Central memory CD8-positive, alpha-beta T cell (primary cell): ENCODE data around the gene AKR7A3.
"Not testable (repeated sequence)": the region's sequence is repeated elsewhere in the genome, so short reads cannot be mapped to it uniquely, and the experiment has no call there.

ENCODE experiments used
- ATAC-seq: fragments of 150-1000 bp; cut with Tn5 transposase; replicated peaks from 2 replicates; pipeline ENCODE4 v1.10.0; 2022; ENCODE audit warnings: mild to moderate bottlenecking, moderate FRiP score, moderate number of reproducible peaks; ENCODE audit not compliant: poor library complexity, severe bottlenecking; ENCODE audit errors: extremely low read depth
- DNase-seq, 2 donors: peaks; one replicate each; pipeline ENCODE4 v3.0.0; 2021; ENCODE audit warnings: low spot score in 2 of 2
- H3K27ac Mint-ChIP-seq: one replicate; pipeline ENCODE4 v1.8.0; 2022; ENCODE audit warnings: low read depth, mild to moderate bottlenecking, moderate library complexity, mixed read lengths
- H3K27me3 Mint-ChIP-seq: one replicate; pipeline ENCODE4 v1.8.0; 2022; ENCODE audit warnings: mixed read lengths
- H3K36me3 Mint-ChIP-seq: one replicate; pipeline ENCODE4 v1.8.0; 2022; ENCODE audit warnings: mild to moderate bottlenecking, moderate library complexity, mixed read lengths; ENCODE audit not compliant: insufficient read depth
- H3K4me1 Mint-ChIP-seq: one replicate; pipeline ENCODE4 v1.8.0; 2022; ENCODE audit warnings: mixed read lengths
- H3K4me3 Mint-ChIP-seq: one replicate; pipeline ENCODE4 v1.8.0; 2022; ENCODE audit warnings: mild to moderate bottlenecking, moderate library complexity, mixed read lengths
- H3K9me3 Mint-ChIP-seq: one replicate; pipeline ENCODE4 v1.8.0; 2022; ENCODE audit warnings: mixed read lengths

Gene AKR7A3

DNA sequence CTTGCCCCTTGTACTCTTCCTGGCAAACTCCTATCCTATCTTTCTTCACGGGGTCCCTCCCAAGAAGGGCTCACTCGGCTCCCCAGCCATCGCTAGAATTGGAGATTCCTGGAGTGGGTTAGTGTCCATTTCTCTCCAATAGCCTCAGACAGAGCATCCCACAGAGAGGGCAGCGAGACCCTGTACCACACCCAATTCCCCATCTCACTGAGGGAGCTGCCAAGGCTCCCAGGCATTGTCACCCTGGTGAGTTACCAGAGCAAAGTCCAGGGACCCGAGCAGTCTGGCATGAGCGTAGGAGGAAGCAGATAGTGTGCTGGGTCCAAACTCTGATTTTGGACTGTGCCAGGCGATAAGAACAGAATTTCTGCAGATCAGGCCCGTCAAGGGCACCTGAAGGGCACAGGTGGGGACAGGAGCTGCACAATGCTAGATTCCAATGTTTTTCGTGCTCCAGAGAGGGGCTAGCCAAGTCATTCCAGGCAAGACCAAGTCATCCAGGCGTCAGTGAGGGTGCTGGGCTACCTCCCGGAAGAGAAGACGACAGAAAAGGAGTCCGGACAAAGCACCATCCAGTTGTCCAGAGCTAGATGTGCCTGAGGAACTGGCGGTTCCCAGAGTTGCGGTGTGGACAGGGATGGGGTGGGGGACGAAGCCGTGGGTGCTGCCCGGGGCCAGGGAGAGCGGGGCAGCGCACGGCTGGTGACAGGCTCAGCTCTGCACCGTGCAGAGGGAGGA, 15.3 kb downstream of the AKR7A3 start:
- Mint-ChIP-seq H3K4me3 (no peak overlapping the region), H3K9me3 (no peaks in the 10 kb centered on the region), H3K27ac (no peak overlapping the region), H3K27me3 (peaks cover 14% of the 10 kb centered on the region), H3K4me1 (peaks cover 7% of the 10 kb centered on the region), H3K36me3 (peaks cover 1% of the 10 kb centered on the region)
- ATAC-seq = no peak
- DNase-seq = no peak

- ATAC-seq (no peak), DNase-seq (no peak)
- H3K27me3 Mint-ChIP-seq = peaks cover 14% of the 10 kb centered on the region
- no peak overlapping the region for H3K27ac Mint-ChIP-seq
- H3K4me1 Mint-ChIP-seq = peaks cover 7% of the 10 kb centered on the region
- no peak overlapping the region for H3K4me3 Mint-ChIP-seq
- H3K9me3 Mint-ChIP-seq = no peaks in the 10 kb centered on the region
- H3K36me3 Mint-ChIP-seq = peaks cover 1% of the 10 kb centered on the region
Observed at GRCh38 chr1:19272064-19272463, 16.5 kb downstream of the AKR7A3 start.

DNA sequence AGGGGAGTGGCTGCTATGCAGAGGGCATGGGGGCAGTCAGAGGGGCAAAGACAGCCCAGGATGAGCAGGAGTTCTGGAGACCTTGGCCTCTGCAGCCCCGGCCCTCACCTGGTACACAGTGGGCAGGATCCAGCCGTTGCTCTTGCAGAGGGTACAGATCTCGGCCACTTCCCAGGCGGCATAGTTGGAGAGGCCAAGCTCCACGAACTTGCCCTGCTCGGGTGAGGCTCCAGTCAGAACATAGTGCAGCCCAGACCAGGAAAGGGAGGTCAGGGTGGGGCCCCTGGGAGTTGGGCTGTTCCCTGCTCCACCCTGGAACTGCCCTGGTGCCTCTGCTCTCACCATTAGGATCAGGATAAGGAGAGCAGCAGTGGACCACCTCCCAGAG, 18.2 kb downstream of the AKR7A3 start:
- not testable (repeated sequence) for H3K4me1 Mint-ChIP-seq, ATAC-seq, DNase-seq, H3K9me3 Mint-ChIP-seq, H3K36me3 Mint-ChIP-seq, H3K27ac Mint-ChIP-seq, H3K4me3 Mint-ChIP-seq
- H3K27me3 Mint-ChIP-seq = peaks cover 14% of the 10 kb centered on the region

DNA sequence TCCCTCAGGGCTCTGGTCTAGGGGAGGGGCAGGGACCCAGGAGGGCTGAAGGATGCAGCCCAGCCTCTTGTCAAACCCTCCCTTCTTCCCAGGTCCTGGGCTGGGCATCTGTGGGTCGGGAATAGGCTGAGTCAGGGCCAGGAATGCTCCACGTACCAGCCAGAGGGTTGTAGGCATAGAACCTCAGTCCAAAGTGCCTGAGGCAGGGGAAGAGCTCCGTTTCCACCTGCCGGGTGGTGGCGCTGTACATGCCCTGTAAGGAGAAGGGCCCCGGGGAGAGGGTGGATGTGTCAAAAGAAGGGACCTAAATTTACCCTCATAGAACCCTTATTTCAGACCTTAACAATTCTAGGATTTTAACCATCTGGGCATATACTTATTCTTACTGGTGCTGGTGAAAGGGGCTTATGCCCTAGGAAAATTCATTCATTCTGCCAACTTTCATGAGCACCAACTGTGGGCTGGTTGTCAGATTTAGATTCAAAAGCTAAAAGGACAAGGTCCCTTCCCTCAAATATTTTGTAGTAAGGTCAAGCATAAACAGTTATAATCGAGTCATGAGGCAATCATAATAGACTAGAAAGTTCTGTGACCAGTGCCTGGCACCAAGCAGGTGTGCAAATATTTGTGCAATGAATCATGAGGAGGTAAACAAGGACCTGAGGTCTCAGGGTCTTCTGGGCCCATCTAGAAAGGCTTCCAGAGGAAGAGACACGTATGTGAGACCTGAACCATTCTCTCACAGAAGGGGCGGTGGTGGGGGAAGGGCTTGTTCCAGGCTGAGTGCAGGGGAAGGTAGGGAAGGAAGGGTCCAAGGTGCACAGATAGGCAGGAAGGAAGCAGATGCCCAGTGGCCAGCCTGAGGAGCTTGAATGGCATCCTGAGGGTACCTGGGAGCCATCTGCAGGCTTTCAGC, 18.9 kb downstream of the AKR7A3 start:
- H3K9me3 Mint-ChIP-seq, H3K4me1 Mint-ChIP-seq, H3K4me3 Mint-ChIP-seq, DNase-seq, H3K27ac Mint-ChIP-seq, H3K36me3 Mint-ChIP-seq, ATAC-seq: not testable (repeated sequence)
- peaks cover 14% of the 10 kb centered on the region for H3K27me3 Mint-ChIP-seq

DNA sequence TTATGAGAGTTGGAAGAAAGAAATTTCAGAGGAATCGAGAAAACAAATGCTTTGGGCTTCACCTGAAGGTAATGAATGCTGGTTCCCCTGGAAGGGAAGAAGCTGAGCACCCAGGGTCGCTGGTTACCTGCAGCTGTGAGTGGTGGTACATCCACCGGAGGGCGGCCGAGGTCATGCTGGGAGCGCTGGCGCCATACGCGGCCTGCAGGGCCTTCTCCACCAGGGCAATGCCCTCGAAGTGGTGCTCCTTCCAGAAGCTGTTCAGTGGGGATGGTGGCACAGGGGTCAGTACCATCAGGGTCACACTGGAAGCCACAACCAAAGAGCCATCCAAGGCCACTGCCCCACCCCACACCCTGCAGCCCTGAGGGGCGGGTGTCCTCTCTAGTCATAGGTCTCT, 20.1 kb downstream of the AKR7A3 start:
- Mint-ChIP-seq H3K9me3 (no peaks in the 10 kb centered on the region), H3K4me3 (no peak overlapping the region), H3K4me1 (peaks cover 5% of the 10 kb centered on the region), H3K27me3 (peaks cover 11% of the 10 kb centered on the region), H3K27ac (no peak overlapping the region), H3K36me3 (no peaks in the 10 kb centered on the region)
- DNase-seq = no peak
- no peak for ATAC-seq

DNA sequence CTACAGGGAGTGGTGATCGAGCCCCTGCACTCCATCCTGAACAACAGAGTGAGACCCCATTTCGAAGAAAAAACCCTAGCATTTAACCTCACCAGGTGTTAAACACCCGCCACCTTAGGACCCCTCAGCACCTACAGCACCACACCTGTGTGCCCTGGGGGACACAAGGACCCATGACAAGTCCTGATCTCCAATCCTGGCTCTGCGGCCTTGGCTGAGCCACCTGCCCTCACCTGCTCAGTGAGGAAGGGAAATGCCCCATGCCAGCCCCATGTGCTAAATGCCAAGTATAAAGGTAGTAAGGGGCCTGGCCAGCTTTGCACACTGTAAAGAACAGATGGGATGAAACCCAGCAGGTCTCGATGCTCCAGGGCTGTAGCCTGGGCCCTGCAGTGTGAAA, 25.8 kb downstream of the AKR7A3 start:
- Mint-ChIP-seq H3K4me3 (no peak overlapping the region), H3K4me1 (no peaks in the 10 kb centered on the region), H3K9me3 (no peaks in the 10 kb centered on the region), H3K36me3 (peaks cover 13% of the 10 kb centered on the region), H3K27ac (no peak overlapping the region), H3K27me3 (no peaks in the 10 kb centered on the region)
- no peak for ATAC-seq
- no peak for DNase-seq

GRCh38 chr1:19262047-19262446, 26.5 kb downstream of the AKR7A3 start:
- Mint-ChIP-seq H3K4me1 (no peaks in the 10 kb centered on the region), H3K27ac (no peak overlapping the region), H3K9me3 (no peaks in the 10 kb centered on the region), H3K36me3 (peaks cover 18% of the 10 kb centered on the region), H3K27me3 (no peaks in the 10 kb centered on the region), H3K4me3 (no peak overlapping the region)
- no peak for DNase-seq
- no peak for ATAC-seq

DNA sequence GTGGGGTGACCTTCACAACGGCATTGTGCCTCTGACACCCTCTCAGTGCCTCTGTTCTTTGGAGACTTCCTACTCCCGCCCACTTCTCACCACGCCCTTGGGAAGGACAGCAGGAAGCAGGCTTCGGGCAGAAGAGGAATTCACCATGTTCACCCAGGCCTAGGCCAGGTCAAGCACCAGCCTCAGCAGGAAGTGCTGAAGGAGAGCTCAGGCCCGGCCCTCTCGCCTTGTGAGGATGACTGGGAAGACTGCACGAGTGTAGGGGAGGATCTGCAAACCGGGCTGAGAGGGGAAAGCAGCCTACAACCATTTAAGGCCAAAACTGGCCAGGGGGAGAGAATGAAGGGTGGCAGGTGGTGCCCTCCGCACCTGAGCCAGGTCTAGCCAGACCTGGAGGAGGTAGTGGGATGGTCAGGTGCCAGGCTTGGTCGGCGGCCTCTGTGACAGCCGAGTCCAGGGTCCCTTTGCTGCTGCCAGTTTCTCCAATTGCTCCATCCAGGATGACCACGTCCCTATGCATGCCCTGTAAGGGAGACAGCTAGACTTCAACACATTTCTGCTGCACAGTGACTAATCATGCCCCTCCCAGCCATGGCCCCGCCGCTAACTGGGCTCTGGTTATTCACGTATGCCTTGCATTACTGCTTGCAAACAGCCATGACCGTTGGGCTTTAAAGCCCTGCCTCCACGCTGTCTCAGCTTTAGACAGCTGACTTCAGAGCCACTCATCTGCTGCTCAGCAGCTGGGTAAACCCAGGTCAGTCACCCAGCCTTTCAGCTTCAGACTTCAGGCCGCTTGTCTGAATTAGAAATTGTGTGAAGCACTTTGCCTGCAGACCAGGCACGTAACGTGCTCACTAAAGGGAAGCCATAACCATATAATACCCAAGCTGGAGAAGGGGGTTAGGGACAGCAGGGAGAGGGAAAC, 28.1 kb downstream of the AKR7A3 start:
- no peak for ATAC-seq
- no peaks in the 10 kb centered on the region for H3K27me3 Mint-ChIP-seq
- DNase-seq = no peak
- H3K4me3 Mint-ChIP-seq = no peak overlapping the region
- H3K36me3 Mint-ChIP-seq = peaks cover 24% of the 10 kb centered on the region
- H3K27ac Mint-ChIP-seq = no peak overlapping the region
- no peaks in the 10 kb centered on the region for H3K4me1 Mint-ChIP-seq
- no peaks in the 10 kb centered on the region for H3K9me3 Mint-ChIP-seq

DNA sequence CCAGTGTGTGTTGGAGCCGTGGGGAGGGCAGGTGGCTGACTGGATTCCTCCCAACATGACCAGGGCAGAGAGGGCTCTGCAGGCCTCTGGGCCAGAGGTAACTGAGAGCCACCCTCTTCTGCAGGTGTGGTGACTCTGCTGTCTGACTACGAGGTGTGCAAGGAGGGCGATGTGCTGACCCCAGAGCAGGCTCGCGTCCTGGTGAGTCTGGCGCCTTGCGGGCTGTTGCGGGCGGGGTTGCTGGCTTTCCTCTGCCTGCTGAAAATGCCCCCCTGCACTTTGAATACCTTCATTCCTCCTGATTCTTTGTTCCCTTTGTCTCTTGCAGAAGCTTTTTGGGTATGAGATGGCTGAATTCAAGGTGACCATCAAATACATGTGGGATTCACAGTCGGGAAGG, 30.2 kb downstream of the AKR7A3 start:
- Mint-ChIP-seq H3K9me3 (no peaks in the 10 kb centered on the region), H3K27ac (no peak overlapping the region), H3K4me1 (peaks cover 9% of the 10 kb centered on the region), H3K27me3 (no peaks in the 10 kb centered on the region), H3K4me3 (no peak overlapping the region), H3K36me3 (peaks cover 28% of the 10 kb centered on the region)
- ATAC-seq (no peak), DNase-seq (no peak)

- Mint-ChIP-seq H3K9me3 (no peaks in the 10 kb centered on the region), H3K27me3 (no peaks in the 10 kb centered on the region), H3K4me3 (no peak overlapping the region), H3K4me1 (peaks cover 16% of the 10 kb centered on the region), H3K27ac (no peak overlapping the region), H3K36me3 (peaks cover 30% of the 10 kb centered on the region)
- ATAC-seq (no peak), DNase-seq (no peak)
Observed at GRCh38 chr1:19257178-19257914, 31.2 kb downstream of the AKR7A3 start.

GRCh38 chr1:19256301-19256700, 32.3 kb downstream of the AKR7A3 start:
- ATAC-seq, H3K9me3 Mint-ChIP-seq, H3K4me3 Mint-ChIP-seq, H3K27me3 Mint-ChIP-seq, H3K27ac Mint-ChIP-seq, DNase-seq: not testable (repeated sequence)
- peaks cover 20% of the 10 kb centered on the region for H3K4me1 Mint-ChIP-seq
- peaks cover 38% of the 10 kb centered on the region for H3K36me3 Mint-ChIP-seq

DNA sequence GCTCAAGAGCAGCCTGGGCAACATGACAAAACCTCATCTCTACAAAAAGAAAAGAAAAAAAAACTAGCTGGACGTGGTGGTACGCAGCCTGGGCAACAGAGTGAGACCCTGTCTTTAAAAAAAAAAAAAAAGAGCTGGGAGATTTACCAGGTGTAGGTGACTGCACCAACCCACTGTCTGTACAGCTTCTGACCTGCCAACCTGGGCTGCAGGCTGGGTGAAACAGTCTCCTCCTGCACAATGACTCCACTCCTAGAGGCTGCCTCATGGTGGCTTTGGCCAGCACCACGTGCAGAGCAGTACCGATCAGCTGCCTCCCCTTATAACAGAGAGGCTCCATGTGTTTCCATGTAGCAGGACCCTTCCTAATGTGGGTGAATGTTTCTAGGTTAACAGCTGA, 33.3 kb downstream of the AKR7A3 start:
- H3K27me3 Mint-ChIP-seq = no peaks in the 10 kb centered on the region
- no peak overlapping the region for H3K4me3 Mint-ChIP-seq
- no peak overlapping the region for H3K27ac Mint-ChIP-seq
- no peaks in the 10 kb centered on the region for H3K9me3 Mint-ChIP-seq
- peaks cover 42% of the 10 kb centered on the region for H3K36me3 Mint-ChIP-seq
- peaks cover 28% of the 10 kb centered on the region for H3K4me1 Mint-ChIP-seq
- no peak for ATAC-seq
- DNase-seq = no peak
